Measurements from ENCODE around the gene C1orf226. TPM values are rescaled to one million over a fixed set of nuclear protein-coding genes. Genes with fewer than 3 reads are reported as not detected.
"Not testable (repeated sequence)": the region's sequence is repeated elsewhere in the genome, so short reads cannot be mapped to it uniquely, and the experiment has no call there.

The C1orf226 gene
- total RNA-seq, 2 donors from 2014 or later = 3.3 to 11.8 TPM

DNA sequence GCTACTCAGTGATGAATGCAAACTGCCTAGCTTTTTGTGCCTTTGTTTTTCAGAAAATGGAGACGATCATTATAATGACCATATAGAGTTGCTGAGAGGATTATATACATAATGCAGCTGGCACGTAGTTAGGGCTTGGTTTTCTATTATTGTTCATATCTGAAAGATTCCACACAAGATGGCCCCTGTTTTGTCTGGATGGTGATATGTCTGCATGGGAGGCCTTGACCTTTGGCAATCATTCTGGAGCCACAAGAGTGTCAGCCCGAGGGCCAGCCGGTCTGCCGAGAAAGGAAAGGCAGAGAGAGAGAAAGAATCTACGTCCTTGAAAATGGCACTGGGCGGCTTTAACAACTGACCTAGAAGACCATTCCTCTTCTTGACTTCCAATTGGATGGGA is 36.1 kb downstream of the C1orf226 start:
- TF ChIP-seq, protein P1, sequence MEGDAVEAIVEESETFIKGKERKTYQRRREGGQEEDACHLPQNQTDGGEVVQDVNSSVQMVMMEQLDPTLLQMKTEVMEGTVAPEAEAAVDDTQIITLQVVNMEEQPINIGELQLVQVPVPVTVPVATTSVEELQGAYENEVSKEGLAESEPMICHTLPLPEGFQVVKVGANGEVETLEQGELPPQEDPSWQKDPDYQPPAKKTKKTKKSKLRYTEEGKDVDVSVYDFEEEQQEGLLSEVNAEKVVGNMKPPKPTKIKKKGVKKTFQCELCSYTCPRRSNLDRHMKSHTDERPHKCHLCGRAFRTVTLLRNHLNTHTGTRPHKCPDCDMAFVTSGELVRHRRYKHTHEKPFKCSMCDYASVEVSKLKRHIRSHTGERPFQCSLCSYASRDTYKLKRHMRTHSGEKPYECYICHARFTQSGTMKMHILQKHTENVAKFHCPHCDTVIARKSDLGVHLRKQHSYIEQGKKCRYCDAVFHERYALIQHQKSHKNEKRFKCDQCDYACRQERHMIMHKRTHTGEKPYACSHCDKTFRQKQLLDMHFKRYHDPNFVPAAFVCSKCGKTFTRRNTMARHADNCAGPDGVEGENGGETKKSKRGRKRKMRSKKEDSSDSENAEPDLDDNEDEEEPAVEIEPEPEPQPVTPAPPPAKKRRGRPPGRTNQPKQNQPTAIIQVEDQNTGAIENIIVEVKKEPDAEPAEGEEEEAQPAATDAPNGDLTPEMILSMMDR (IDR thresholded peaks at IDR 0.05) = no peak
- H3K36me3 ChIP-seq = no peaks in the 10 kb centered on the region
- H3K9me3 ChIP-seq = no peaks in the 10 kb centered on the region
- H3K27ac ChIP-seq = no peak overlapping the region
- no peak overlapping the region for H3K4me3 ChIP-seq
- no peaks in the 10 kb centered on the region for H3K4me1 ChIP-seq (ENCODE audit: control insufficient read depth in 1 of 2, low read depth in 2 of 2)
- ATAC-seq (ENCODE audit: insufficient number of reproducible peaks, low FRiP score, low read depth) (no peak), DNase-seq (ENCODE audit: low spot score) (no peak)
- H3K27me3 ChIP-seq (replicated peaks; ENCODE audit: insufficient read depth) = no peaks in the 10 kb centered on the region

DNA sequence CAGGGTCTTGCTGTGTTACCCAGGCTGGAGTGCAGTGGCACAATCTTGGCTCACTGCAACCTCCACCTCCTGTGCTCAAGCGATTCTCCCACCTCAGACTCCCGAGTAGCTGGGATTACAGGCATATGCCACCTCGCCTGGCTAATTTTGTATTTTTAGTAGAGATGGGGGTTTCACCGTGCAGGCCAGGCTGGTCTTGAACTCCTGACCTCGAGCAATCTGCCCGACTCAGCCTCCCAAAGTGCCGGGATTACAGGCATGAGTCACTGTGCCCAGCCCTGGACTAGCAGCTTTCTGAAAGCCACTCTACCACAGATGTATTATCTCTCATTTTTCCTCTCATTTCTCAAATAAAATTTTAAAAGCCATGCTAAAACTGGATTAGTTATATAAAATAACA is 37.1 kb downstream of the C1orf226 start:
- not testable (repeated sequence) for ATAC-seq (ENCODE audit: insufficient number of reproducible peaks, low FRiP score, low read depth); H3K27me3 ChIP-seq (replicated peaks; ENCODE audit: insufficient read depth); H3K9me3 ChIP-seq; DNase-seq (ENCODE audit: low spot score); H3K4me1 ChIP-seq (ENCODE audit: control insufficient read depth in 1 of 2, low read depth in 2 of 2); H3K4me3 ChIP-seq; H3K27ac ChIP-seq; H3K36me3 ChIP-seq

DNA sequence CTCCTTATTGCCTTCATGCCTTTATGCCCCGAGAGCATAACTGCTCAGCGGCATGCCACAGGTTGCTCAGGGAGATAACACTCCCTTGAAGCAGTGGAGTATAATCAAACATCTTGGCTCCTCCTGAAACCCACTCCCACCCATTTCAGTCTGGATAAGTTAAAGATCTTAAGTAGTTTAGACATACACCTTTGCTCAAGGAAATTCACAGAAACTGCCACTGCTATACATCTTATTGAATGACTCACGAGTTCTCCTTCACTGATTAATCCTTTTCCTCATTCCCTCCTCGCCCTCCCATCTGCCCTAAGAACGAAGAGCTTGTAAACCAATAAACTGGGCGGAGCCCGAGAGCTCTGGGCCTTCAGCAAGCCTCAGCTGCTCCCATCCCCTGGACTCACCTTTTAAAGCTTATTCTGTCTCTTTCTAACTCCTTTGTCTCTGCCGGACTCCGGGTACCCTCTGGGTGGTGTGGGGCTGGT is 38.0 kb downstream of the C1orf226 start:
- H3K4me1 ChIP-seq (ENCODE audit: control insufficient read depth in 1 of 2, low read depth in 2 of 2); H3K27ac ChIP-seq; H3K4me3 ChIP-seq; H3K36me3 ChIP-seq; H3K27me3 ChIP-seq (replicated peaks; ENCODE audit: insufficient read depth); DNase-seq (ENCODE audit: low spot score); ATAC-seq (ENCODE audit: insufficient number of reproducible peaks, low FRiP score, low read depth); H3K9me3 ChIP-seq: not testable (repeated sequence)

DNA sequence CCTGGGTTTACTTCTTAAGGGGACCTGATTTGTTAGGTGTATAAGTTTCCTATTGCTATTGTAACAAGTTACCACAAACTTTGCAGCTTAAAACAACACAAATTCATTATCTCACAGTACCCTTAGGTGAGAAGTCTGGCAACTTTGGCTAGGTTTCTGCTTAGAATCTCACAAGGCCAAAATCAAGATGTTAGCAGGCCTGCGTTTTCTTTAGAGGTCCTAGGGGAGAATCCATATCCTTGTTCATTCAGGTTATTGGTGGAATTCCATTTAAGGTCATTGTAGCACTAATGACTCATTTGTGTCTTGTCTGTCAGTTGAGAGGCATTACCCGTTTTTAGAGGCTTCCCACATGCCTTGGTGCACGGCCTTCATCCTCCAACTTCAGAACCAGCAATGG is 38.6 kb downstream of the C1orf226 start:
- H3K9me3 ChIP-seq = no peaks in the 10 kb centered on the region
- H3K4me1 ChIP-seq (ENCODE audit: control insufficient read depth in 1 of 2, low read depth in 2 of 2) = no peaks in the 10 kb centered on the region
- no peak overlapping the region for H3K4me3 ChIP-seq
- H3K27ac ChIP-seq = no peak overlapping the region
- DNase-seq (ENCODE audit: low spot score) (no peak), ATAC-seq (ENCODE audit: insufficient number of reproducible peaks, low FRiP score, low read depth) (no peak)
- H3K27me3 ChIP-seq (replicated peaks; ENCODE audit: insufficient read depth) = no peaks in the 10 kb centered on the region
- H3K36me3 ChIP-seq = no peaks in the 10 kb centered on the region
- TF ChIP-seq, protein P1 (IDR thresholded peaks at IDR 0.05) = no peak

DNA sequence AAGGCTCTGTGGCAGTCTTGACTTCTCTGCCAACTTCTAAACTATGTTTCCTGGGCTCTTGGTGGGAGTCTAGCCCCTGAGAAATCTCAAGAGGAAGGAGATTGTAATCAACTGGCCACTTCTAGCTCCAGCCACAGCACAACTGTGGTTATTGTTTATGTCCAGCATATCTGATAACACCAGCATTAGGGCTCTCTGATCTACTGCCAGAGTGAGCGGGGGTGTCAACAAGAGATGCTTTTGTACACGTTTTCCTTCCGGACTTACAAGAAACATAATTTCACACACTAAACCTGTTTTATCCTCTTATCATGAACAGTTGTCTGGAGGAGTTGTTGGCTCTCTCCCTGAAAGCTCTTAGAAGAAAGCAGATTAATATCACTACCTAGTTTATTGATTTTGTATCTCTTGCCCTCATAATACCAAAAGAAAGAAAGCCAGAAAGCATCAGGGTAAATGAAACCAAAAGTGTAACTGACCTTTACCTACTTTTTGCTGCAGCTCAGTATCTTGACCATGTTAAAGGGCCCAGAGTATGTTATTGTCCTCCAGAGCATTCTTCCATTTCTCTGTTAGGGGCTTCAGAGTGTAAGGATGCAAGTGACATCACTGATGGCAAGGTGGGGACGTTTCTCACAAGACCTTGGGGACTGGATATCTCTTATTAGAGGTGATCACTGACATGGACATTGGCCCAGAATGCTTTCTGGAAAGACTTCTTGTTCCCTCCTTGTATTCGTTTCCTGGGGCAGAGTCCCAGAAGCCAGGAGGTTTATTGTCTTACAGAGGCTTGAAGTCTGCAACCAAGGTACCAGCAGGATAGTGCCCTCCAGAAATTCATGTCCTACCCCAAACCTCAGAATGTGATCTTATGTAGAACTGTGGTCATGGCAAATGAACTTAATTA is 40.0 kb downstream of the C1orf226 start:
- H3K4me1 ChIP-seq (ENCODE audit: control insufficient read depth in 1 of 2, low read depth in 2 of 2) = no peaks in the 10 kb centered on the region
- ATAC-seq (ENCODE audit: insufficient number of reproducible peaks, low FRiP score, low read depth) (no peak), DNase-seq (ENCODE audit: low spot score) (no peak)
- TF ChIP-seq, protein P1 (IDR thresholded peaks at IDR 0.05) = no peak
- no peaks in the 10 kb centered on the region for H3K36me3 ChIP-seq
- H3K9me3 ChIP-seq = no peaks in the 10 kb centered on the region
- no peak overlapping the region for H3K4me3 ChIP-seq
- no peaks in the 10 kb centered on the region for H3K27me3 ChIP-seq (replicated peaks; ENCODE audit: insufficient read depth)
- no peak overlapping the region for H3K27ac ChIP-seq

DNA sequence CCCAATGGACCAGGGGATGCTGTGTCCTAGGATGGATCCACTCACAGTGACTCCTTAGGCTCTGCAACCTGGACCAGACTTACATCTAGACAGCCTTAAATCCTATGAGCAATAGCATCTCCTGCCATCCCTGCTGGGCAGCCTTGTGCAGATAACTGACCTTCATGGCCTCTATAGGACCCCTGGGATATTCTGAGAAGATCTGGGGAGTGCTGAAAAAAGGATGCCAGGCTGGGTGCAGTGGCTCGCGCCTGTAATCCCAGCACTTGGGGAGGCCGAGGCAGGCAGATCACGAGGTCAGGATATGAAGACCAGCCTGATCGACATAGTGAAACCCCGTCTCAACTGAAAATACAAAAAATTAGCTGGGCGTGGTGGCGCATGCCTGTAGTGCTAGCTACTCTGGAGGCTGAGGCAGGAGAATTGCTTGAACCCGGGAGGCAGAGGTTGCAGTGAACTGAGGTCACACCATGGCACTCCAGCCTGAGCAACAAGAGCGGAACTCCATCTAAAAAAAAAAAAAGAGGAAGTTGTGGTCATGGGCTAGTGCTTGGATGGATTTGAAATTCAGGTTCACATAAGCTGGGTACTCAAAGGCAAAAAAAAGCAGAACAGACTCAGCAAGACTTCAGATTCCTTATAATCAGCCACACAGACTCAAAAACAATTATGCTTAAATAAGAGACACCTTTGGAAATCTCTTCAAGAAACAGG is 41.3 kb downstream of the C1orf226 start:
- Histone ChIP-seq H3K9me3 (no peaks in the 10 kb centered on the region), H3K4me3 (no peak overlapping the region), H3K4me1 (ENCODE audit: control insufficient read depth in 1 of 2, low read depth in 2 of 2) (no peaks in the 10 kb centered on the region), H3K36me3 (no peaks in the 10 kb centered on the region), H3K27me3 (replicated peaks; ENCODE audit: insufficient read depth) (no peaks in the 10 kb centered on the region), H3K27ac (no peak overlapping the region)
- ATAC-seq (ENCODE audit: insufficient number of reproducible peaks, low FRiP score, low read depth) (no peak), DNase-seq (ENCODE audit: low spot score) (no peak)
- TF ChIP-seq, protein P1 (IDR thresholded peaks at IDR 0.05) = no peak
